Activated CD8-positive, alpha-beta memory T cell treated with anti-CD3 and anti-CD28 coated beads for 4 hours (primary cell): ENCODE results near the gene LIN54.

Experiments used
- DNase-seq, 2 donors: peaks; one replicate each; pipeline ENCODE4 v3.0.0-alpha.2; 2020; ENCODE audit warnings: low read depth in 2 of 2

Gene LIN54

GRCh38 chr4:82891707-82892466 is 118.7 kb downstream of the LIN54 start:
- DNase-seq: no peak

GRCh38 chr4:82890901-82891706 is 119.5 kb downstream of the LIN54 start, which contains the start of gene SEC31A:
Gene SEC31A, minus strand, starts transcription at chr4:82891153. Its CDS starts 9,217 bp downstream, at chr4:82881936.
- peak; percentile 92 to 95 for DNase-seq

- DNase-seq: no peak
Observed at GRCh38 chr4:82890528-82890900, 120.1 kb downstream of the LIN54 start.

- no peak for DNase-seq
Observed at GRCh38 chr4:82889287-82889686, 121.3 kb downstream of the LIN54 start.

GRCh38 chr4:82886147-82886942 is 124.3 kb downstream of the LIN54 start:
- DNase-seq: no peak

- no peak for DNase-seq
Observed at GRCh38 chr4:82885410-82885809, 125.2 kb downstream of the LIN54 start.
